Nephron (organoid): Measurements from ENCODE around the gene GAS5.

Experiments
- H3K27ac Mint-ChIP-seq, 3 experiments: 2 replicates each; pipeline ENCODE4 v1.8.0; 2020; ENCODE audit warnings: mixed read lengths in 3 of 3, mild to moderate bottlenecking in 2 of 3, moderate library complexity in 1 of 3
- H3K27me3 Mint-ChIP-seq: 2 replicates; pipeline ENCODE4 v1.8.0; 2021; ENCODE audit warnings: low read depth, mild to moderate bottlenecking, moderate library complexity, mixed read lengths
- H3K36me3 Mint-ChIP-seq: 2 replicates; pipeline ENCODE4 v1.8.0; 2020; ENCODE audit warnings: low read depth, mixed read lengths
- H3K4me1 Mint-ChIP-seq: 2 replicates; pipeline ENCODE4 v1.8.0; 2020; ENCODE audit warnings: mixed read lengths
- H3K4me3 Mint-ChIP-seq, 3 experiments: 2 replicates each; pipeline ENCODE4 v1.8.0; 2020; ENCODE audit warnings: mild to moderate bottlenecking in 3 of 3, mixed read lengths in 3 of 3, moderate library complexity in 2 of 3
- H3K9me3 Mint-ChIP-seq: 2 replicates; pipeline ENCODE4 v1.8.0; 2020; ENCODE audit warnings: mixed read lengths
- CTCF ChIP-seq, 3 experiments: fragments of 200-600 bp; sonication (generic); IDR thresholded peaks; one replicate each; pipeline ENCODE4 v1.5.0; 2021; ENCODE audit warnings: antibody characterized with exemption in 3 of 3; ENCODE audit not compliant: unreplicated experiment in 3 of 3

The GAS5 gene

GRCh38 chr1:173832748-173833147, 35.0 kb downstream of the GAS5 start:
- H3K27me3 Mint-ChIP-seq: no peaks in the 10 kb centered on the region

GRCh38 chr1:173827611-173828010, 40.2 kb downstream of the GAS5 start:
- Mint-ChIP-seq H3K27ac (no peak overlapping the region), H3K27me3 (no peaks in the 10 kb centered on the region), H3K4me3 (peak overlapping the region in 2 of 3 experiments; percentile 17 to 23), H3K4me1 (peaks cover 28% of the 10 kb centered on the region), H3K9me3 (no peaks in the 10 kb centered on the region), H3K36me3 (peaks cover 13% of the 10 kb centered on the region)
- TF ChIP-seq CTCF (IDR thresholded peaks at IDR 0.05; ENCODE audit: unreplicated experiment in 3 of 3): no peak

More at GRCh38 chr1:173832748-173833147, 35.0 kb downstream of the GAS5 start:
- H3K36me3 Mint-ChIP-seq: peaks cover 29% of the 10 kb centered on the region
- H3K27ac Mint-ChIP-seq: no peak overlapping the region
- TF ChIP-seq CTCF (IDR thresholded peaks at IDR 0.05; ENCODE audit: unreplicated experiment in 3 of 3): no peak
- no peaks in the 10 kb centered on the region for H3K9me3 Mint-ChIP-seq
- H3K4me1 Mint-ChIP-seq: peaks cover 5% of the 10 kb centered on the region
- H3K4me3 Mint-ChIP-seq: no peak overlapping the region

- no peak for TF ChIP-seq CTCF (IDR thresholded peaks at IDR 0.05; ENCODE audit: unreplicated experiment in 3 of 3)
- no peaks in the 10 kb centered on the region for H3K9me3 Mint-ChIP-seq
- H3K36me3 Mint-ChIP-seq: peaks cover 16% of the 10 kb centered on the region
- peaks cover 36% of the 10 kb centered on the region for H3K4me1 Mint-ChIP-seq
- H3K4me3 Mint-ChIP-seq: peak within 1 kb of the TSS; percentile 92 to 99 (median 94)
- no peaks in the 10 kb centered on the region for H3K27me3 Mint-ChIP-seq
- H3K27ac Mint-ChIP-seq: peak within 1 kb of the TSS; percentile 97 to 99 (median 99)
Measured at GRCh38 chr1:173824315-173825081, 43.3 kb downstream of the GAS5 start, which contains the start of the genes CENPL and DARS2. Gene CENPL (minus strand): TSS chr1:173824883. CDS start chr1:173811299, 13,584 bp downstream. Gene DARS2 (plus strand): TSS chr1:173824673. CDS start chr1:173825230, 557 bp downstream.

- TF ChIP-seq CTCF (IDR thresholded peaks at IDR 0.05; ENCODE audit: unreplicated experiment in 3 of 3): no peak
- H3K27me3 Mint-ChIP-seq: no peaks in the 10 kb centered on the region
Measured at GRCh38 chr1:173823781-173824314, 43.9 kb downstream of the GAS5 start.

GRCh38 chr1:173821680-173822079, 46.1 kb downstream of the GAS5 start:
- H3K36me3 Mint-ChIP-seq: peaks cover 27% of the 10 kb centered on the region
- no peak for TF ChIP-seq CTCF (IDR thresholded peaks at IDR 0.05; ENCODE audit: unreplicated experiment in 3 of 3)
- H3K9me3 Mint-ChIP-seq: no peaks in the 10 kb centered on the region
- peaks cover 31% of the 10 kb centered on the region for H3K4me1 Mint-ChIP-seq
- H3K27ac Mint-ChIP-seq: no peak overlapping the region
- peak overlapping the region in 2 of 3 experiments; percentile 31 to 38 for H3K4me3 Mint-ChIP-seq
- no peaks in the 10 kb centered on the region for H3K27me3 Mint-ChIP-seq

More at GRCh38 chr1:173823781-173824314, 43.9 kb downstream of the GAS5 start:
- Mint-ChIP-seq H3K36me3 (peaks cover 13% of the 10 kb centered on the region), H3K4me1 (peaks cover 36% of the 10 kb centered on the region), H3K9me3 (no peaks in the 10 kb centered on the region), H3K4me3 (peak overlapping the region; percentile 92 to 99 (median 94)), H3K27ac (peak overlapping the region; percentile 97 to 99 (median 99))
